Sigmoid colon (tissue), 7 donors: Measurements from ENCODE around the gene SET. TPM values are rescaled to one million over a fixed set of nuclear protein-coding genes. Genes with fewer than 3 reads are reported as not detected.
A peak's percentile ranks its signal among the peaks of the same experiment; 100 is the strongest.

Source experiments
- DNase-seq: peaks from one replicate; pipeline ENCODE4 v3.0.0-alpha.2; 2019
- H3K27ac ChIP-seq, 4 donors: fragments of 200-600 bp; sonication (generic); one replicate each; pipeline ENCODE4 v1.5.1; 2016 to 2019; ENCODE audit warnings: mild to moderate bottlenecking in 1 of 4
- H3K27me3 ChIP-seq, 3 donors: fragments of 200-600 bp; sonication (generic); one replicate each; pipeline ENCODE4 v1.5.1; 2019; ENCODE audit warnings: mild to moderate bottlenecking in 1 of 3
- H3K36me3 ChIP-seq, 4 donors: fragments of 200-600 bp; sonication (generic); one replicate each; pipeline ENCODE4 v1.5.1; 2016 to 2019
- H3K4me1 ChIP-seq, 4 donors: fragments of 200-600 bp; sonication (generic); one replicate each; pipeline ENCODE4 v1.5.1; 2017 to 2019
- H3K4me3 ChIP-seq, 4 donors: fragments of 200-600 bp; sonication (generic); one replicate each; pipeline ENCODE4 v1.5.1; 2017 to 2019; ENCODE audit warnings: mild to moderate bottlenecking in 2 of 4, moderate library complexity in 1 of 4
- H3K9me3 ChIP-seq, 4 donors: fragments of 200-600 bp in 3 of 4; sonication (generic) in 3 of 4; one replicate each; pipeline versions ENCODE4 v1.5.1 to v1.6.1; 2013 to 2019
- CTCF ChIP-seq, 4 experiments: fragments of 450-650 bp in 3 of 4; fragments of 200-600 bp in 1 of 4; IDR thresholded peaks; one replicate each; pipeline ENCODE4 v1.5.1; 2016 to 2019; ENCODE audit warnings: antibody characterized with exemption in 4 of 4, mild to moderate bottlenecking in 3 of 4, moderate library complexity in 2 of 4
- EP300 ChIP-seq, 4 donors: sonication (generic); formaldehyde crosslinking; IDR thresholded peaks; one replicate each; pipeline ENCODE4 v1.6.1; 2017; ENCODE audit warnings: antibody characterized with exemption in 4 of 4
- POLR2A ChIP-seq, 2 donors: fragments of 450-650 bp; IDR thresholded peaks; one replicate each; pipeline ENCODE4 v1.6.1; 2016; ENCODE audit warnings: antibody characterized with exemption in 2 of 2, mild to moderate bottlenecking in 2 of 2, moderate library complexity in 2 of 2
- POLR2AphosphoS5 ChIP-seq, 4 donors: sonication (generic); formaldehyde crosslinking; IDR thresholded peaks; one replicate each; pipeline ENCODE4 v1.6.1; 2017; ENCODE audit warnings: antibody characterized with exemption in 4 of 4
- WGBS, 2 donors: extraction: QIAGEN DNeasy Blood & Tissue Kit; methylation state at CpG; one replicate each; pipeline ENCODE4 v1.1.7; 2013; 5-methylcytosine and 5-hydroxymethylcytosine counted together
- intact Hi-C: fragments of 100-400 bp; cut with DNase I; formaldehyde crosslinking; loops from one replicate; pipeline ENCODE4 v1.15.1; 2023
- polyA plus RNA-seq, 3 donors: library from polyadenylated mRNA; stranded (reverse); fragments of 200-250 nt; gene quantifications; one replicate each; pipeline ENCODE4 v1.2.3, GENCODE V29; 2013
- total RNA-seq, 4 donors: library from RNA; depleted of rRNA; stranded (reverse); fragments of >200 nt; gene quantifications; one replicate each; pipeline ENCODE4 v1.1.0, GENCODE V29; 2016
- donor health status: healthy with polysubstance abuse.
- donor health status: Bipolar disorder and iron deficiency.
- donor health status: healthy.

SET gene
- total and polyA plus RNA-seq, 7 donors: 77.2 to 195 (median 182) TPM

GRCh38 chr9:128721487-128722010, 32.5 kb downstream of the SET start:
- intact Hi-C loops: no loop called here
- DNase-seq: no peak
- Histone ChIP-seq H3K27me3 (no peaks in the 10 kb centered on the region), H3K27ac (no peak overlapping the region), H3K9me3 (no peaks in the 10 kb centered on the region), H3K4me1 (peaks cover 0 to 16% (median 10%) of the 10 kb centered on the region in 4 donors), H3K36me3 (no peaks in the 10 kb centered on the region), H3K4me3 (no peak overlapping the region)
- TF ChIP-seq EP300 (IDR thresholded peaks at IDR 0.05) (no peak), POLR2A (IDR thresholded peaks at IDR 0.05) (no peak), CTCF (IDR thresholded peaks at IDR 0.05) (no peak), POLR2AphosphoS5 (IDR thresholded peaks at IDR 0.05) (no peak)
- WGBS, 2 donors: 92 to 94% methylated on average over 18 of the region's 18 CpGs

GRCh38 chr9:128722380-128723351, 33.6 kb downstream of the SET start:
- WGBS, 2 donors: 66 to 71% methylated on average over 9 of the region's 9 CpGs
- peak overlapping the region in 3 of 4 donors; percentile 81 to 86 (median 83) for H3K27ac ChIP-seq
- intact Hi-C loops: no loop called here
- peaks cover 0 to 16% (median 10%) of the 10 kb centered on the region in 4 donors for H3K4me1 ChIP-seq
- H3K27me3 ChIP-seq: no peaks in the 10 kb centered on the region
- H3K9me3 ChIP-seq: no peaks in the 10 kb centered on the region
- no peak for DNase-seq
- TF ChIP-seq POLR2AphosphoS5 (IDR thresholded peaks at IDR 0.05): no peak
- TF ChIP-seq EP300 (IDR thresholded peaks at IDR 0.05): no peak
- no peak for TF ChIP-seq CTCF (IDR thresholded peaks at IDR 0.05)
- no peak for TF ChIP-seq POLR2A (IDR thresholded peaks at IDR 0.05)
- H3K4me3 ChIP-seq: no peak overlapping the region
- H3K36me3 ChIP-seq: no peaks in the 10 kb centered on the region

- Histone ChIP-seq H3K27me3 (no peaks in the 10 kb centered on the region), H3K4me3 (peak overlapping the region; percentile 40 to 74 (median 64)), H3K27ac (peak overlapping the region; percentile 77 to 86 (median 82)), H3K36me3 (peaks cover 0 to 6% (median 0%) of the 10 kb centered on the region in 4 donors), H3K9me3 (no peaks in the 10 kb centered on the region), H3K4me1 (peaks cover 0 to 16% (median 10%) of the 10 kb centered on the region in 4 donors)
- TF ChIP-seq EP300 (IDR thresholded peaks at IDR 0.05) (no peak), POLR2A (IDR thresholded peaks at IDR 0.05) (no peak)
- intact Hi-C loops: no loop called here
- 21 to 31% methylated on average over 7 of the region's 7 CpGs for WGBS, 2 donors
- no peak for DNase-seq
Measured at GRCh38 chr9:128723352-128723865, 34.4 kb downstream of the SET start.

GRCh38 chr9:128723866-128724743, 35.1 kb downstream of the SET start, which contains the start of gene ZDHHC12:
TSS of gene ZDHHC12 (minus strand) at chr9:128724127. CDS start at chr9:128724093, 34 bp downstream.
- WGBS, 2 donors: 1% methylated on average over 68 of the region's 68 CpGs
- Histone ChIP-seq H3K36me3 (peaks cover 0 to 6% (median 0%) of the 10 kb centered on the region in 4 donors), H3K9me3 (no peaks in the 10 kb centered on the region)

More at GRCh38 chr9:128723866-128724743, 35.1 kb downstream of the SET start, which contains the start of gene ZDHHC12:
- TF ChIP-seq POLR2A (IDR thresholded peaks at IDR 0.05) (peak; percentile 37 to 92), EP300 (IDR thresholded peaks at IDR 0.05) (no peak), POLR2AphosphoS5 (IDR thresholded peaks at IDR 0.05) (peak; percentile 58 to 93 (median 81)), CTCF (IDR thresholded peaks at IDR 0.05) (no peak)
- Histone ChIP-seq H3K4me3 (peak within 1 kb of the TSS; percentile 40 to 74 (median 64)), H3K4me1 (peaks cover 0 to 16% (median 10%) of the 10 kb centered on the region in 4 donors), H3K27ac (peak within 1 kb of the TSS; percentile 77 to 86 (median 82)), H3K27me3 (no peaks in the 10 kb centered on the region)
- DNase-seq: peak; percentile 98
- intact Hi-C loops: loop anchor here (2.0 kb wide), 1 partner anchor 47 kb away; the partner anchor contains the start of gene ZER1
